SK-N-SH treated with all-trans-retinoic acid at 6 μM for 48 hours (cell line): Measurements from ENCODE around the gene NHS.

ENCODE experiments used
- ARNTL ChIP-seq: fragments of 450-650 bp; formaldehyde crosslinking; IDR thresholded peaks from 2 replicates; pipeline ENCODE4 v1.5.0; 2020; ENCODE audit warnings: low read depth, mild to moderate bottlenecking, moderate library complexity, borderline replicate concordance
- CSDC2 ChIP-seq: fragments of 250-450 bp; sonication (Bioruptor Pico); IDR thresholded peaks from 2 replicates; pipeline ENCODE4 v1.5.0; 2020; ENCODE audit warnings: mild to moderate bottlenecking, moderate library complexity
- ESRRG ChIP-seq: fragments of 250-450 bp; sonication (Bioruptor Pico); IDR thresholded peaks from 2 replicates; pipeline ENCODE4 v1.6.1; 2021; ENCODE audit warnings: mild to moderate bottlenecking
- GLIS3 ChIP-seq: fragments of 250-450 bp; sonication (Bioruptor Pico); IDR thresholded peaks from 2 replicates; pipeline ENCODE4 v1.5.0; 2020; ENCODE audit warnings: mild to moderate bottlenecking, moderate library complexity
- RARB ChIP-seq: fragments of 250-450 bp; sonication (Bioruptor Pico); IDR thresholded peaks from 2 replicates; pipeline ENCODE4 v1.8.0; 2021; ENCODE audit warnings: mild to moderate bottlenecking, moderate library complexity
- TOX ChIP-seq: fragments of 250-450 bp; sonication (Bioruptor Pico); IDR thresholded peaks from 2 replicates; pipeline ENCODE4 v1.8.0; 2021; ENCODE audit warnings: mild to moderate bottlenecking, moderate library complexity, borderline replicate concordance
- ZC3H10 ChIP-seq: fragments of 250-450 bp; sonication (Bioruptor Pico); IDR thresholded peaks from 2 replicates; pipeline ENCODE4 v1.5.1; 2021; ENCODE audit warnings: mild to moderate bottlenecking, moderate library complexity
- ZNF8 ChIP-seq: fragments of 450-650 bp; formaldehyde crosslinking; IDR thresholded peaks from 2 replicates; pipeline ENCODE4 v1.5.0; 2020; ENCODE audit warnings: mild to moderate bottlenecking, moderate library complexity
- TF ChIP-seq, protein P1 (sequence below): fragments of 250-450 bp; sonication (Bioruptor Pico); IDR thresholded peaks from 2 replicates; pipeline ENCODE4 v1.8.0; 2020; ENCODE audit warnings: mild to moderate bottlenecking, moderate library complexity, borderline replicate concordance
- TF ChIP-seq, protein P2 (sequence below): fragments of 250-450 bp; sonication (Bioruptor Pico); IDR thresholded peaks from 2 replicates; pipeline ENCODE4 v1.8.0; 2021; ENCODE audit warnings: low read depth, mild to moderate bottlenecking, moderate library complexity, borderline replicate concordance
- TF ChIP-seq, protein P3 (sequence below): fragments of 250-450 bp; sonication (Bioruptor Pico); IDR thresholded peaks from 2 replicates; pipeline ENCODE4 v1.5.1; 2021; ENCODE audit warnings: mild to moderate bottlenecking, moderate library complexity

DNA sequence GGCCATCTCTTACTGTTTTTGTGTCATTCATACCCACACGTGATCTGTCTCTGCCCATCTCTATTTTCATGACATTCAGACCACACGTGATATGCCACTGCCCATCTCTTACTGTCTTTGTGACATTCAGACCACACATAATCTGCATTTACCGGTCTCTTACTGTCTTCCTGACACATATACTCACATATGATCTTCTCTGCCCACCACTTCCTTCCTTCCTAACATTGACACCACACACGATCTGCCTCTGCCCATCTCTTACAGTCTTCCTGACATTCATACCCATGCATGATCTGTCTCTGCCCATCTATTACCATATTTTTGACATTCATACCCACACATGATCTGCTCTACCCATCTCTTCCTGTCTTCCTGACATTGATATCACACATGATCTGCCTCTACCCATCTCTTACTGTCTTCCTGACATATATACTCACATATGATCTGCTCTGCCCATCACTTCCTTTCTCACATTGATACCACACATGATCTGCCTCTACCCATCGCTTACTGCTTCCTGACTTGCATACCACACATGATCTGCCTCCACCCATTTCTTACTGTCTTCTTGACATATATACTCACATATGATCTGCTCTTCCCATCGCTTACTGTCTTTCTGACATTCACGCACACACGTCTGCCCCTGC lies 398.3 kb downstream of the NHS start:
- no peak for TF ChIP-seq TOX (CRISPR knock-in tag)
- TF ChIP-seq ZC3H10 (CRISPR knock-in tag) = no peak
- no peak for TF ChIP-seq ESRRG (CRISPR knock-in tag)
- TF ChIP-seq RARB (CRISPR knock-in tag) = no peak
- no peak for TF ChIP-seq CSDC2 (CRISPR knock-in tag)
- no peak for TF ChIP-seq ZNF8 (CRISPR knock-in tag)
- no peak for TF ChIP-seq ARNTL
- TF ChIP-seq, protein P1, sequence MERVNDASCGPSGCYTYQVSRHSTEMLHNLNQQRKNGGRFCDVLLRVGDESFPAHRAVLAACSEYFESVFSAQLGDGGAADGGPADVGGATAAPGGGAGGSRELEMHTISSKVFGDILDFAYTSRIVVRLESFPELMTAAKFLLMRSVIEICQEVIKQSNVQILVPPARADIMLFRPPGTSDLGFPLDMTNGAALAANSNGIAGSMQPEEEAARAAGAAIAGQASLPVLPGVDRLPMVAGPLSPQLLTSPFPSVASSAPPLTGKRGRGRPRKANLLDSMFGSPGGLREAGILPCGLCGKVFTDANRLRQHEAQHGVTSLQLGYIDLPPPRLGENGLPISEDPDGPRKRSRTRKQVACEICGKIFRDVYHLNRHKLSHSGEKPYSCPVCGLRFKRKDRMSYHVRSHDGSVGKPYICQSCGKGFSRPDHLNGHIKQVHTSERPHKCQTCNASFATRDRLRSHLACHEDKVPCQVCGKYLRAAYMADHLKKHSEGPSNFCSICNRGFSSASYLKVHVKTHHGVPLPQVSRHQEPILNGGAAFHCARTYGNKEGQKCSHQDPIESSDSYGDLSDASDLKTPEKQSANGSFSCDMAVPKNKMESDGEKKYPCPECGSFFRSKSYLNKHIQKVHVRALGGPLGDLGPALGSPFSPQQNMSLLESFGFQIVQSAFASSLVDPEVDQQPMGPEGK (CRISPR knock-in tag) = no peak
- TF ChIP-seq, protein P2, sequence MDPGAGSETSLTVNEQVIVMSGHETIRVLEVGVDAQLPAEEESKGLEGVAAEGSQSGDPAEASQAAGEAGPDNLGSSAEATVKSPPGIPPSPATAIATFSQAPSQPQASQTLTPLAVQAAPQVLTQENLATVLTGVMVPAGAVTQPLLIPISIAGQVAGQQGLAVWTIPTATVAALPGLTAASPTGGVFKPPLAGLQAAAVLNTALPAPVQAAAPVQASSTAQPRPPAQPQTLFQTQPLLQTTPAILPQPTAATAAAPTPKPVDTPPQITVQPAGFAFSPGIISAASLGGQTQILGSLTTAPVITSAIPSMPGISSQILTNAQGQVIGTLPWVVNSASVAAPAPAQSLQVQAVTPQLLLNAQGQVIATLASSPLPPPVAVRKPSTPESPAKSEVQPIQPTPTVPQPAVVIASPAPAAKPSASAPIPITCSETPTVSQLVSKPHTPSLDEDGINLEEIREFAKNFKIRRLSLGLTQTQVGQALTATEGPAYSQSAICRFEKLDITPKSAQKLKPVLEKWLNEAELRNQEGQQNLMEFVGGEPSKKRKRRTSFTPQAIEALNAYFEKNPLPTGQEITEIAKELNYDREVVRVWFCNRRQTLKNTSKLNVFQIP = no peak
- TF ChIP-seq, protein P3, sequence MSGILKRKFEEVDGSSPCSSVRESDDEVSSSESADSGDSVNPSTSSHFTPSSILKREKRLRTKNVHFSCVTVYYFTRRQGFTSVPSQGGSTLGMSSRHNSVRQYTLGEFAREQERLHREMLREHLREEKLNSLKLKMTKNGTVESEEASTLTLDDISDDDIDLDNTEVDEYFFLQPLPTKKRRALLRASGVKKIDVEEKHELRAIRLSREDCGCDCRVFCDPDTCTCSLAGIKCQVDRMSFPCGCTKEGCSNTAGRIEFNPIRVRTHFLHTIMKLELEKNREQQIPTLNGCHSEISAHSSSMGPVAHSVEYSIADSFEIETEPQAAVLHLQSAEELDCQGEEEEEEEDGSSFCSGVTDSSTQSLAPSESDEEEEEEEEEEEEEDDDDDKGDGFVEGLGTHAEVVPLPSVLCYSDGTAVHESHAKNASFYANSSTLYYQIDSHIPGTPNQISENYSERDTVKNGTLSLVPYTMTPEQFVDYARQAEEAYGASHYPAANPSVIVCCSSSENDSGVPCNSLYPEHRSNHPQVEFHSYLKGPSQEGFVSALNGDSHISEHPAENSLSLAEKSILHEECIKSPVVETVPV = no peak
- no peak for TF ChIP-seq GLIS3 (CRISPR knock-in tag)
